Suppressor macrophage (primary cell): ENCODE measurements around the gene ARMC12.
A peak's percentile ranks its signal among the peaks of the same experiment; 100 is the strongest.
"Not testable (repeated sequence)": the region's sequence is repeated elsewhere in the genome, so short reads cannot be mapped to it uniquely, and the experiment has no call there.

Experiments
- DNase-seq, 4 experiments: peaks; one replicate each; pipeline ENCODE4 v3.0.0-alpha.2; 2020 to 2022
- total RNA-seq, 17 experiments: gene quantifications; one replicate each; lab custom pipeline; 2026; ENCODE audit warnings: mixed read lengths in 6 of 17, inconsistent platforms in 3 of 17; lab: John Stamatoyannopoulos, UW

The ARMC12 gene, protein sequence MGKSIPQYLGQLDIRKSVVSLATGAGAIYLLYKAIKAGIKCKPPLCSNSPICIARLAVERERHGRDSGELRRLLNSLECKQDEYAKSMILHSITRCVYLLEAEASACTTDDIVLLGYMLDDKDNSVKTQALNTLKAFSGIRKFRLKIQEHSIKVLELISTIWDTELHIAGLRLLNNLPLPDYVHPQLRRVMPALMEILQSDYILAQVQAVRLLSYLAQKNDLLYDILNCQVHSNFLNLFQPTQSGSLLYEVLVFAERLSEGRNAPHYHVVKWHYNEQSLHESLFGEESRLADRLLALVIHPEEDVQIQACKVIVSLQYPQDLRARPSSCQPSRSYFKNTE
- 0 to 0.77 (median 0) reads per million in 17 experiments for total RNA-seq

DNA sequence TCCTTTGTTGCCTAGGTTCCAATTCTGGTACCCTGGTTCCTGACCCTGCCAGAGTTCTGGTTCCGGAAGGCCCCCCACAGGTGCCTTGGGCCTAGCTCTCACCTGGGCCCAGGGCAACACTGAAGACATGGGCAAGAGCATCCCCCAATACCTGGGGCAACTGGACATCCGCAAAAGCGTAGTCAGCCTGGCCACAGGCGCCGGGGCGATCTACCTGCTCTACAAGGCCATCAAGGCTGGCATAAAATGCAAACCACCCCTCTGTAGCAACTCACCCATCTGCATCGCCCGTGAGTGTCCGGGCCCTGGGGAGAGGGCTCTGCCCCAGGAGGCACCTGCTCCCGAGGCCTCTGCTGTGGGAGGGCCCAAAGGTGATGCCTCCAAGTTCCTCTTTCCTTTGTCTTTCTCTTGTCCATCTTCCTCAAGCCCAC is at the start of gene ARMC12:
TSS of gene ARMC12 (plus strand) at position 51 of the 431 bp plus-strand sequence. CDS start at position 128, 77 bp downstream.
- no peak for DNase-seq

DNA sequence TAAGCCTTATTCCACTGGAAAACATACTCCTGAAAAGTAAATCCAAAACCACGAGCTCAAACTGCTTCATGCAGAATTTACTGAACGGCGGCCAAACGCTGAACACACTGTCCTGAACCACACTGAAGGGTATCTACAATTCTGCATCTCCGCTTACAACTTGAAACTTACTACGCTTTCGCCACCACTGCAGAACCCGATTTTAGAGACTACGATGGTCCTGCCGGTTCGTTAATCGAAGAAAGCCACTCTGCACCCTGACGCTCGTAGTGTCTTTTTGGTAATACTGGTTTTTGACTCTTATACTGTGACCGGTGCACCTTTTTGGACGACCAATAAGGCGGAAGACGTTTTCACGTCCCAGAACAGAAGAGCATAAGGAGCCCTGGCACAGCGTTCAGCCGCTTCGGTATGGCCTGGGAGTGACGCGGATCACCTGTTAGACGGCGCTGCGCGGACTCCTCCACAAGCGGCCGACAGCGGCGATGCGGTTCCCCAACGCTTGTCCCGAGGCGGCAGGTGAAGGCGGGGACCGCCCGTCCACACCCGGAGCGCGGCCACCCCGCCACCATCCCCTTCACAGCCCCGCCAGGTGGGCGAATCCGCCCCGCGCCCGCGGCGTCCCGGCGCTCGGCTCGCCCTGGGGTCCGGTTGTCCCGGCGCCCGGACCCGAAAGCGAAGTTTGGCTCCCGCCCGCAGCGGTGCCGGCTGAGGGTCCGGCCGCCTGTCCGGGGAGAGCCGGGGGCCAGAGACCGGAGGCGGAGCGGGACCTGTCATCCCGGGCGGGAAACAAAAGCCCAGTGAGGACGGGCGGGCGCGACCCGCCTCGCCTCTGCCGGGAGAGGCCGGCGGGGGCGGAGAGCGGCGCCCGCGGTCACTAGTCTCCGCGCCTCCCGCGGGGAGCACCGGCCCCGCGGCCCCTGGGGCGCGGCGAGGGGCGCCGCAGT is 48.9 kb upstream of the ARMC12 start:
- peak; percentile 43 to 74 (median 56) for DNase-seq

DNA sequence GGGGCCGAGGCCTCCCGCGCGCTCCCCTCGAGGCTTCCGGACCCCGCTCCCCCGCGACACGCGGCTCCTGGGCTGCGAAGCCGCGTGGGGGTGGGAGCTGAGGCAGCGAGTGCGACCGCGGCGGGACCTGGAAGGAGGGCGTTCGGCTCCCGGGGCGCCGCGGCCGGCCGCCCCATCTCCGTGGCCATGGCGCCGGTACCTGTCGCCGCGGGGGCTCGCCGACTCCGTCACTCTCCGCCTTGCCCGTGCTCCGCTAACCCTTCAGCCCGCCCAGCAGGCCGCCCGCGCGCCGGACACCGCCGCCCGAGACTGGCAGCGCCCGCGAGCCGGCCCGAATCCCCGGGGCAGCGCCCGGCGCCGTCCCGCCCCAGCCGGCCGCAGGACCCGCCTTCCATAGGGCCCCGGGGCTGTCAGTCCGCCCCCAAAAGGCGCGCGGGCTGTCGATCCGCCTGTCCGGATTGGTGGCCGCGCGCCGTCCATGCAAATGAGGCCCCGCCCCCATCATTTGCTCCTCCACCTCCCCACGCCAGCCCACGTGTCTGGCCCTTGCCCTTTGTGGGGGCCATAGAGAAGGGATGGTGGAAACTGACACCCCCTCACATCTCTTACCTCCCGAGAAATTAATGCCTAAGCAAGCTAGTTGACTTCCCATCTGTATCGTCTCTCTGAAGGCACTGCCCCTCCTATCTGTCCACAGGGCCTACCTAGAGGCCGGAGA is 48.1 kb upstream of the ARMC12 start, which contains the start of gene FKBP5:
TSS of gene FKBP5 (minus strand) at position 311 of the 718 bp plus-strand sequence. CDS start 46,091 bp downstream, outside the sequence.
- DNase-seq: peak; percentile 93 to 98 (median 96)

DNA sequence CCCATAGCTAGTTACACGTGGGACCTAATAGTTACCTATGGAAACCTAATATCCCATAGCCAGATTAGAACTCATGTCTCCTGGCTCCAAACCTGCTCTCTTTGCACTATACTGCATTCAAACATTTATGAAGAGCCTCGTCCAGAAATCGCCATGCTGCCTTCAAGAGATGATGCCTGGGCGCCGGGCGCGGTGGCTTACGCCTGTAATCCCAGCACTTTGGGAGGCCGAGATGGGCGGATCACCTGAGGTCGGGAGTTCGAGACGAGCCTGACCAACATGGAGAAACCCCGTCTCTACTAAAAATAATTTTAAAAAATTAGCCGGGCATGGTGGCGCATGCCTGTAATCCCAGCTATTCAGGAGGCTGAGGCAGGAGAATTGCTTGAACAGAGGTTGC is 46.8 kb upstream of the ARMC12 start:
- not testable (repeated sequence) for DNase-seq

DNA sequence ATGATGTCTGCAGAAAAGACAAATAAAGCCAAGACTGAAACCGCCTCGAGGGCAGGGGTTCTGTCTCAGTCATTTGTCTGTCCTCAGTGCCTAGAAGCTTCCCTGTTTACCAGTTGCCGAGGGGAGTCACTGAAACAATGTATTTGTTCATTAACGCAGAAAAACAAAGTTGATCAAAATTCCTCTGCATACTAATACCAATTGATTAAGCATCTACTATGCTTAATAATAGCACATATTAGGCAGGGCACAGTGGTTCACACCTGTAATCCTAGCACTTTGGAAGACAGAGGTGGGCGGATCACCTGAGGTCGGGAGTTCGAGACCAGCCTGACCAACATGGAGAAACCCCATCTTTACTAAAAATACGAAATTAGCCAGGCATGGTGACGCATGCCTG is 46.3 kb upstream of the ARMC12 start:
- no peak for DNase-seq

DNA sequence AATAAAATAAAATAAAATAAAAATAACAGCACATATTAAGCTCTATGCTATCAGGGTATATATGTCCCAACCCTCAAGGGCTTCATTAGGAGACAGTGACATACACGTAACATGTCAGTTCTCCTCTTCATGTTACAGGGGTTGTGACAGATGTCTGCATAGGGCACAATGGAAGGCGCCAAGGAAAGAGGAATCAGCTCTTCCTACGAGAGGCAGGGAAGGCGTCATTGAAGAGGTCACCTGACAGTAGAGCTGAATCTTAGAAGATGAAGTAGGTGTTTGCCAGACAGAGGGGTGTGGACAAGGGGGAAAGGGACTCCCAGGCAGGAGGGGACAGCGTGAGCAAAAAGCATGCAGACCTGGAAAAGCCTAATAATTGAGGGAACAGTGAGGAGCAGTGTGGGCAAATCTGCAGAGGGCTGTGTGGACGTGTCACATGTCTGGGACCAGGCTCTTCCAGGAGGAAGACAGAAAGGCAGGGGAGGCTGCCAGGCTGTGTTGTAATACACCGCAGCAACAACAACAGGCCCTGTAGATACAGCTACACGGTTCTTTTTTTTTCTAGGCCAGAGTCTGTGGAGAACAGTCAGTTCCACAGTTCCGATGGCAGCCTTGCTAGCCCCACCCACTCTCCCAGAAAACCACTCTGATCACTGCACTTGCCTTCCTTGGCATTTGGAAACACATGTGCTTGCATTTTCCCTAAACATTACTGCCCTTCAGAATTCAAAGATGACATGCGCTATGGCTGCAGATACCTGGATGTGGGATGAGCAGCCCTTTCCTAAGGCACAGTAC is 45.6 kb upstream of the ARMC12 start:
- DNase-seq: peak; percentile 85 to 96 (median 91)

DNA sequence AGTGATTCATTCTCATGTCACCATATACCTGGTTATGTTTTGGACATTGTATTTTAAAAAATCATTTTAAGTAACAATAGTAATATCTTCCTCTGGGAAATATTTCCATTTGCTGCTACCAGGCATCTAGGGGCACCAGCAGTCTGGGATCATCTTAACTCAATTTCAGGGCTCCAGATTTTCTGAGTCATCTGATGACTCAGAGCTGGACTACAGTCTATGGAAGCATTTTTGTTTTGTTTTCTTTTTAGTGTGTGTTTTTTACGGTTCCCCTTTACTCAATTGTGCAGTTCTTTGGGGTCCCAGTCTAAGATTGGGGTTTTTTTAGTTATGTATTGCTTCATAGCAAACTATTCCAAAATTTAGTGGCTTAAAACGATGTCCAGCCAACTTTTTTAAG is 42.4 kb upstream of the ARMC12 start:
- DNase-seq: peak in 3 of 4 experiments; percentile 34 to 62 (median 59)

DNA sequence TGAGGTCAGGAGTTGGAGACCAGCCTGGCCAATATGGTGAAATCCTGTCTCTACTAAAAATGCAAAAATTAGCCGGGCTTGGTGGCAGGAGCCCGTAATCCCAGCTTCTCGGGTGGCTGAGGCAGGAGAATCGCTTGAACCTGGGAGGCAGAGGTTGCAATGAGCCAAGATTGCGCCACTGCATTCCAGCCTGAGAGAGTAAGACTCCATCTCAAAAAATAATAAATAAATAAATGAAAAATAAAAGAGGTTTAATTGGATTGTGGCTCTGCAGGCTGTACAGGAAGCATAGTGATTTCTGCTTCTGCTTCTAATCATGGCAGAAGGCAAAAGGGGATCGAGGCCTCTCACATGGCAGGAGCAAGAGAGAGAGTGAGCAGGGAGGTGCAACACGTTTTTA is 38.4 kb upstream of the ARMC12 start:
- not testable (repeated sequence) for DNase-seq

DNA sequence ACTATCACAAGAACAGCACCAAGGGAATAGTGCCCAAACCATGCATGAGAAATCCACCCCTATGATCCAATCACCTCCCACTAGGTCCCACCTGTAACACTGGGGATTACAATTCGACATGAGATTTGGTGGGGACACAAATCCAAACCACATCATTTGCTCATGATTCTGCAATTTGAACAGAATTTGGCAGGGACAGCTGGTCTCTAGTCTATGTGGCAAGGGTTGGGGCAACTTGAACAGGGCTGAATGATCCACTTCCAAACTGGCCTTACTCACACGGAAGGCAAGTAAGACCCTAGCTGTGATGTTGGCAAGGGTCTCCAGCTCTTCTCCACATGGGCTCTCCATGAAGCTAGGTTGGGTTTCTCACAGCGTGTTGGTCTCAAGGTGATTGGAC is 38.0 kb upstream of the ARMC12 start:
- no peak for DNase-seq

DNA sequence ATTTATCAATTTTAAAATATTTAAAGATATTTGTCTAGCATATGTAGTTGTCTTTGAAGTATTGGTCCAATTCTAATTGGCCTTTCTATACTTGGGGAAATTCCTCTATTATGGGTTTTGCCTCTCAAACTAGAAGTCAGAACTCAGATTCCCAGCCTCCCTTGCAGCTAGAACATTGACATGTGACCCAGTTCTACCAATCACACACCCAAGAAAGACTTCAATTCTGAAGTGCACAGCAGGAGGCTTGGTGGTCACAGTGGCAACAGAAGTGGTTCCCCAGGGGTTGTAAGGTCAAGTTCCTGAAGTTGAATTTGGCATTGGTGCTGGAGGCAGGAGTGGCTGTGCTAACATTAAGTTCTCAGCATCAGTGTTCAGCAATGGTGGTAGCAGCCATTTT is 33.3 kb upstream of the ARMC12 start:
- no peak for DNase-seq

DNA sequence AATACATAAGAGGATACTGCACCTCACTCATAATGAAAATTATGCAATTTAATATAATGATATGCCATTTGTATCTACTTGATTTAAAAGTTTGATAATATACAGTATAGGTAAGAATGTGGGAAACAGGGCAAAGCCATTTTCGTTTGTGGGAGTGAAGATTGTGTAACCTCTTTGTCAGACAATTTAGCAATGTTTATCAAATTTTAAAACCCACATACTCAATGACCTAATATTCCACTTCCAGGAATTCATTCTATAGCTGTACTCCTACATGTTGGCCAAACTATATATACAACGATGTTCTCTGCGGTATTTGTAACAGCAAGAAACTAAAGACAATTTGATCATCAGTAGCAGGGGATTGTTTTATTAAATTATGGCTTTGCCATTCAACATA is 30.4 kb upstream of the ARMC12 start:
- peak in 3 of 4 experiments; percentile 42 to 81 (median 76) for DNase-seq

DNA sequence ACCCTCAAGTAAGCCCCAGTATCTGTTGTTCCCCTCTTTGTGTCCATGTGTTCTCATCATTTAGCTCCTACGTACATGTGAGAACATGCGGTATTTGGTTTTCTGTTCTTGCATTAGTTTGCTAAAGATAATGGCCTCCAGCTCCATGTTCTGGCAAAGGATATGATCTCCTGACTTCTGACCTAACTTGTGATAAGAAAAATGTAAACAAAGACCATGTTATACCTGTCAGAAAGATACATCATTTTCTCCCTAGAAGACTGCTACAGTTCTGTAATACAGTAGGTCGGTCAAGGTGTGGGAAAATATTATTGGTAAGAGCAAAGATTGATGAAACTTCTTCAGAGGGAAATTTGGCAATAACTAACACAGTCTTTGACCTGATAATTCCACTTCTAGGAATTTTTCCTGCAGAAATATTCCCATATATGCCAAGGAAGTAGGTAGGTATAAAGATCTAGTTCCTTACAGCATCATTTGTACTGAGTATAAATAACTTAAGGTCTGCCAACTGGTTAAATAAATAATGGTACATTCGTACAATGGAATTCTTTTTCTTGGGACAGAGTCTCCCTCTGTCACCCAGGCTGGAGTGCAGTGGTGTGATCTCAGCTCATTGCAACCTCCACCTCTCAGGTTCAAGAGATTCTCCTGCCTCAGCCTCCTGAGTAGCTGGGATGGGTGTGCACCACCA is 29.0 kb upstream of the ARMC12 start:
- DNase-seq: no peak

DNA sequence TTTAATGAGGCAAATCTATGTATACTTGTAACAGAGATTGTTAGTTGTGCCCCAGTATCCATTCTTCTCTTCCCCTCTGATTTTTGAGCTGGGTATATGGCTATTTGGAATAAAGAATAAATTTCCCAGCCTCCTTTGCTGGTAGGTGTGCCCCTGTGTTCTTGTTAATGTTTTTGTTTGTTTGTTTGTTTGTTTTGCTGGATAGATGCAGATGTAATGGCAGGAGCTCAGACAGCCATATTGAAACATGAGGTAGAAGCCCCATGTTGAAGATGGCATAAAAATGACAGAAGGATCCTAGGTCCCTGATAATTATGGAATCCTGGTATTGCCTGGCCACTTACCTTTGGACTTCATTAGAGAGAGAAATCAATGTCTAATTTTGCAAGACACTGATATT is 28.2 kb upstream of the ARMC12 start:
- DNase-seq: no peak

DNA sequence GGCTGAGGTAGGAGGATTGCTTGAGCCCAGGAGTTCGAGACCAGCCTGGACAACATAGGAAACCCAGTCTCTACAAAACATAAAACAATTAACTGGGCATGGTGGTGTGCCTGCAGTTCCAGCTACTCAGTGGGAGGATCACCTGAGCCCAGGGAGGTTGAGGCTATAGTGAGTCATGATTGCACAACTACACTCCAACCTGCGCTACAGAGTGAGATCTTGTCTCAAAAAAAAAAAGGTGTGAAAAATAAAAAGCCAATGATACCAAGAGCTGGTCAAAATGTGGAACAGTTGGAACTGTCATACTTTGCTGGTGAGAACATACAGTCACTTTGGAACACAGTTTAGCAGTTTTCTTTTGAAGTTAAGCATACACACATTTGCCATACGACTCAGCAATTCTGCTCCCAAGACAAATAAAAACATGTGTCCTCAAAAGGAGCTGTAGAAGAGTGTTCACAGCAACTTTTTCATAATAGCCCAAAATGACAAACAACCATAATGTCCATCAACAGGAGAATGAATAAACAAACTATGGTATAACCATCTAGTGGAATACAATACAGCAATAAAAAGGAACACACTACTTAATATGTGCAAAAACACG is 26.5 kb upstream of the ARMC12 start:
- DNase-seq: no peak

DNA sequence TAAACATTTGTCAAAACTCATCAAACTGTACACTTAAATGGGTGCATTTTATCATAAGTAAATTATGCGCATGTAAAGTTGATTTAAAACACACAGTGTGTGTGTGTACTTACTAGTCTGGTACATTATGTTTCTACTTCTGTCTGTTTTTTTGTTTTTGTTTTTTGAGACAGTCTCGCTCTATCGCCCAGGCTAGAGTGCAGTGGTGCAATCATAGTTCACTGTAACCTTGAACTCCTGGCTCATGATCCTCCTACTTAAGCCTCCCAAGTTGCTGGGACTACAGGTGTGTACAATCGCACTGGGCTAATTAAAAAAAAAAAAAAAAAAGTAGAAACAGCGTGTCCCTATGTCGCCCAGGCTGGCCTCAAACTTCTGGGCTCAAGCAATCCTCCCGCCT is 25.1 kb upstream of the ARMC12 start:
- DNase-seq: no peak

DNA sequence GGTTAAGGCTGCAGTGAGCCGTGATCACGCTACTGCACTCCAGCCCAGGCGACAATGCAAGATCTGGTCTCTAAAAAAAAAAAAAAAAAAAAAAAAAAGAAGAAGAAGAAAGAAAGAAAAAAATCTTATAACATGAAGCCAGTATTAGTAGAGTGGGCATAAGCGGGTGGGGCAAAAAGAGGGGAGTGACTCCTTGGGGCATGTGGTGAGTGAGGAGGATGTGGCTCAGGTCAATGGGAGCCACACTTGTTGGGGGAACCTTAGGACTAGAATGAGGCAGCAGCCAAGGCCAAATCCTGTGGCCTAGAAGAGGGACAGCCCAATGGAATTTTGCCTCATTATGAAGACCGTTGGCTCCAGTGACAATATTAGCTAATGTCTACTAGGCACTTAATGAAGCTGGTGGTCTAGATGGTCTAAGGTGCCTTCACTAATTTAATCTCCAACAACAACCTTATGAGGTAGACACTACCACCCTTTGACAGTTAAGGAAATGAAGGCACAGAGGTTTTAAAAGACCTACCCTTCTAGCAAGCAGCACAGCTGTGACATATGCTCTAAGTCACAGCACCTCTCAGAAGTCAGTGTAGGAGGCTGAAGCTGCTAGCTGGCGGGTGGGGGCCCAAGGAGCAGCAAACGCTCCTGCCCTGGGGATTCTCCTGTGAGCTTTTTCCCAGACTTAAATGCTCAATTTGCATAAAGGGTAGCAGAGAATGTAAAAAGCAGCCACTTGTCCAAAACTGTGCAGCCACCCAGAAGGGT is 23.6 kb upstream of the ARMC12 start:
- DNase-seq: no peak

DNA sequence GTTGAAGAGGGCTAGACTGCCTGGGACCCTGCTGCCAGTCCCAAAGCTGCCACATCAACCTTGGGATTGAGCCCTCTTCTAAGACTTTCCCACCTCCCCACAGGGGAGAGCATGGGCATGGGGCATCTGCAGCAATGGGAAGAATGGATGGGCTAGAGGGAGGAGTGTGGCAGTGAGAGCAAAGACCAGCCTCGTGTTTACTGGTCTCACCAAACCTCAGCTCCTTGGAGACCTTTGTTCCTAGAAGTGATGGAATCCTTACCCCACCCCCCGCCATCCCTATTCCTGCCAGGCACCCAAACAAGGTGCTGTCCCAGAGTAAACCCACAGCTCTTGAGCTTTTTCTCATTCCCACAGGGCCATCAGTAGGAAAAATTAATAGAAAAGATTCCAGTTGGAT is 20.0 kb upstream of the ARMC12 start:
- no peak for DNase-seq

DNA sequence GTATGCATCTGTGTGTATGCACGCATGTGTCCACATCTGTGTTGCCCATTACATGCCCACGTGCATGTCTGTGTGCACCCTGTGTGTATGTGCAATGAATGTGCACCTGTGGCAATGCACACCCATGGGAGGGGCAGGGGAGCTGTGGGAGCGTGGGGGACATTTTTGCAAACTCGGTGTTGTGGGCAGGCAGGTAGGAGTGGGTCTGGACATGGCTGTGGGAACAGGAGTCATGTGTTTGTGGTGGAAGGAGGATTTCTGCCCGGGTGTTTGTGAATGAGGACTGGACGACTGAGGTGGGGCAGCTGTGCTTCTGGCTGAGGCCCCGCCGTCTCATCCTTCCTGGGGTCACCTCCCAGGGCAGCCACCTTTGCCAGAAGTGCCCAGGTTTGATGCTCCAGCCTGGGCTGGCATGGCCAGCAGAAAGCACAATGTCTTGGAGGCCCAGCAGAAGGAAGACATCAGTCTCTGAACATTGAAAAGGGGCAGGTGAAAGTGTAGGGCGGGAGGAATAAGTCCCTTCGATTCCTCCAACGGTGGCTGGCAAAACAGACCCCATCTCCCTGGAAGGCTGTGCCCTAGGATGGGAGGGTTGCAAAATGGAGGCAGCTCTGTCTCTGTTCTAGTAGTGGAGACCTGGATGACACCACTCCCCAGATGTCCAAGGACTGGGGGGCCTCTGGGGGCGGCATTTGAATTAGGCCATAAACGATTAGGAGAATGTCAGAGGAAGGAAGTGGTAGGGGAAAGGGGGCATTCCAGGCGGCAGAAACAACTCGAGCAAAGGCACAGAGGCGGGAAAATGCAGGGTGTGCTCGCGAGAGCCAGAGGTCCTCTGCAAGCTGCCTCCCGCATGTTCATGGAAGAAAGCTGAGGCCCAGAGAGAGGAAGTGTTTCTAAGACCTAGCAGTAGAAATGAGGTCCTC is 19.1 kb upstream of the ARMC12 start:
- DNase-seq: peak in 3 of 4 experiments; percentile 47 to 58 (median 55)

DNA sequence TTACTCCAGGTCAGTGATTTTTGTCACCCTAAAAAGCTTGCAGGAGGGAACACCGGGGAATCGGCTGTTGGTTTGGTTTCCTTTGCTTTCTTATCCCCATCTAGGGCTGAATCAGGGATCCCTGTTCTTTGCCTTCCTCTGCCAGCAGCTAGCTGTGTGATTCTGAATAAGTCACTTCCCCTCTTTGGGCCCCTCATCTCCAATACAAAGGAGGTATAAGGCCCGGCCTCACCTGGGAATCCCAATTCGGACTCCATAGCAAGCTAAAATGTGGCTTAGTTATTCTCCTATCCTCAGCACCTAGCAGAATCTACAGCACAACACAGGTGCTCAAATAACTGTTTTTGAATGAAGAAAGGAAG is 18.5 kb upstream of the ARMC12 start:
- no peak for DNase-seq
